Adrenal gland (tissue), 5 donors: Measurements from ENCODE around the gene LTF.

ENCODE experiments used
- CTCF ChIP-seq, 6 experiments: fragments of 450-650 bp in 4 of 6; fragments of 200-600 bp in 2 of 6; sonication (generic) in 1 of 6; IDR thresholded peaks; 1 replicate in 5 of 6; 2 replicates in 1 of 6; pipeline versions ENCODE4 v1.5.1 to v1.8.0; 2016 to 2021; ENCODE audit warnings: antibody characterized with exemption in 6 of 6, mild to moderate bottlenecking in 2 of 6, moderate library complexity in 1 of 6
- POLR2A ChIP-seq, 2 donors: fragments of 450-650 bp; IDR thresholded peaks; one replicate each; pipeline ENCODE4 v1.6.1; 2017; ENCODE audit warnings: antibody characterized with exemption in 2 of 2, mild to moderate bottlenecking in 2 of 2, moderate library complexity in 1 of 2
- donor health status: DM: no; HTN: no; CAD: no.

- TF ChIP-seq CTCF (IDR thresholded peaks at IDR 0.05) (no peak), POLR2A (IDR thresholded peaks at IDR 0.05) (peak in 1 of 2 donors; percentile 14)
These were observed 57.7 kb downstream of the LTF start, which contains the start of the genes CCR5AS and CCRL2 for GRCh38 chr3:46406788-46407611.
